HG02840 (cell line): Measurements from ENCODE around the gene TMEM86B.

ENCODE experiments used
- ATAC-seq: cut with Tn5 transposase; IDR thresholded peaks from one replicate; pipeline ENCODE4 v1.9.1; 2021; ENCODE audit warnings: mild to moderate bottlenecking, moderate library complexity, moderate number of reproducible peaks; ENCODE audit not compliant: unreplicated experiment, low FRiP score

Gene TMEM86B

GRCh38 chr19:55228403-55229031, at the start of gene TMEM86B:
Gene TMEM86B (minus strand): TSS chr19:55228763. CDS start chr19:55228741, 22 bp downstream.
- ATAC-seq, result no peak

DNA sequence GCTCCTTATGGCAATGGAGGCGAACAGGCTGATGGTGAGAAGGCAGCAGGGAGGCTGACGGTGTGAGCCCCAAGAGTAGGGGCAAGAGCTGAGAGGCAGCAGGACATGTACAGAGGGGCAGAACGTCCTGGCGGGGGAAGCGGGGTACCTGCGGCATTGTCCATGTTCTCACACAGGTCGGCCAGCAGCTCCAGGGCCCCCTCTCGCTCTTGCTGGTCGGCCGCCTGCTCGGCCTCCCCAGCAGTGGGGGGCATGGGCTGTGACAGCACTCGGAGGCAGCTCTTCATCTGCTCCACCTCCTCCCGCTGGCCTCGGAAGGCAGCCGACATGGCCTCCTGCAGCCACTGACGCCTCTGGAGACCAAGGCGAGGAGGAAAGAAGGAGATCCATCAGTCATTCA, 48.9 kb upstream of the TMEM86B start:
- ATAC-seq, result no peak

- no peak for ATAC-seq
These were observed 48.3 kb upstream of the TMEM86B start for GRCh38 chr19:55276720-55277430.

- ATAC-seq, result peak; percentile 39
These were observed 47.5 kb upstream of the TMEM86B start for GRCh38 chr19:55275851-55276719.

- ATAC-seq, result no peak
These were observed 45.6 kb upstream of the TMEM86B start for GRCh38 chr19:55273978-55274707.

DNA sequence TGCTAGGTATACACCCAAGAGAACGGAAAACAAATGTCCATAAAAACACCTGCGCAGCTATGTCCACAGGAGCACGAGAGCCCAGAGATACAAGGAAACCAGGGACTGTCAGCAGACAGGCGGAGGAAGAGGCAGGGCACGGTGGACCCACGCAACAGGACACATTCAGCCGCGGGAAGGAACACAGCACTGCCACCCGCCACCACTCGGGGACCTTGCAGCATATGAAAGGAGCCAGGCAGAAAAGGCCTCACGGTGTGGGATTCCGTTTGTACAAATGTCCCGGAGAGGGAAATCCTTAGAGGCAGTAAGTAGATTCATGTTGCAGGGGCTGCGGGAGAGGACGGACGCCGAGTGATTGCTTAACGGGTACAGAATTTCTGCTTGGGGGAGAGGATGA, 43.6 kb upstream of the TMEM86B start:
- ATAC-seq, result no peak

- ATAC-seq, result no peak
These were observed 41.8 kb upstream of the TMEM86B start for GRCh38 chr19:55270172-55270942.

- no peak for ATAC-seq
These were observed 40.7 kb upstream of the TMEM86B start for GRCh38 chr19:55269299-55269698.

DNA sequence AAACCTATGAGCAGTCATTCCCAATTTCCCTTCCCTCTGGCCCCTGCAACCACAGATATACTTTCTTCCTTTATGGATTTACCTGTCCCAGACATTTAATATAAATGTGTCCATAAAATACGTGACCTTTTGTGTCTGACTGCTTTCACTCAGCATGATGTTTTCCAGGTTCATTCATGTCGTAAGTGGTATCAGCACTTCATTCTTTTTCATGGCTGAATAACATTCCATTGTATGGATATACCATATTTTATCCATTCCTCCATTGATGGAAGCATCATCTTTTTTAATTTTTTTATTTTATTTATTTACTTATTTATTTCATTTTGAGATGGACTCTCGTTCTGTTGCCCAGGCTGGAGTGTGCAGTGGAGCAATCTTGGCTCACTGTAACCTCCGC, 38.3 kb upstream of the TMEM86B start:
- no peak for ATAC-seq

GRCh38 chr19:55266404-55266803, 37.8 kb upstream of the TMEM86B start:
- ATAC-seq, result no peak

GRCh38 chr19:55265723-55266386, 37.3 kb upstream of the TMEM86B start:
- ATAC-seq, result no peak

DNA sequence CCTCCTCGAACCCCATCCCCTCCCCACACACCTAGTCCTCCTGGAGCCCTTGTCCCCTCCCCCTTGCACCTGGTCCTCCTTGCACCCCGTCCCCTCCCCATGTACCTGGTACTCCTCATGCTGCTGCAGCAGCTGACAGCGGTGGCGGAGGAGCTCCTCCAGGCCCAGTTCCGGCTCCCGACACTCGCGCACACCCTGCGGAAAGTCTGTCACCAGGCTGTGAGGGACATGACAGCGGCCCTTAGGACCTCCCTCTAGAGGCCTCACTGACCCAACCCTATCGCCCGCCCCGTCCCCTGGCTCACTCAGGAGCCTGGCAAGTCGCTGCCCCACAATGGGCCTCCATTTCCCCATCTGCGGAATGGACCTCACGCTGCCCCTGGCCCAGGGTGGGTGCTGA, 36.6 kb upstream of the TMEM86B start:
- ATAC-seq, result no peak

GRCh38 chr19:55264531-55264930, 36.0 kb upstream of the TMEM86B start:
- ATAC-seq, result no peak

- ATAC-seq, result no peak
These were observed 33.8 kb upstream of the TMEM86B start for GRCh38 chr19:55262359-55262758.

DNA sequence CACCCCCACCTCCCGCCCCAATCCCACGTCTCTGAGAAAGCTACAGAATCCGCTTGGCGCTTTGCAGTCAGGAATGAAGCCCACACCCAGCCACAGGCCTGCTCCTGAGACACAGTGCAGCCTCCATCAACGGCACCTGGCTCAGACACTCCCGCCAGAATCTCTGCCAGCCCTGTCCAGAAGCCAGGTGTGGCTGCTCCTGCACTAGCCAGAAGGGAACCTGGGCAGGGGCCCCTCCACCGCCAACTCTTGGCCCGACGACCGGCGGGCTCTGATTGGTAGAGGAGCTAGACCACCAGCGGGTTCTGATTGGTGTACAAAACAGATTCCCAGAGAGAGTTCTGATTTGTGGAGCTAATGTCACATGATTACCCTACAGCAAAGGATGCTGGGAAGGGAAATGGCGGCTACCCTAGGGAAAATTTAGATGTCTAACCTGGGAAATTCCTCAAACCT, 33.1 kb upstream of the TMEM86B start:
- ATAC-seq, result no peak

GRCh38 chr19:55259540-55260210, 31.1 kb upstream of the TMEM86B start:
- ATAC-seq, result no peak

DNA sequence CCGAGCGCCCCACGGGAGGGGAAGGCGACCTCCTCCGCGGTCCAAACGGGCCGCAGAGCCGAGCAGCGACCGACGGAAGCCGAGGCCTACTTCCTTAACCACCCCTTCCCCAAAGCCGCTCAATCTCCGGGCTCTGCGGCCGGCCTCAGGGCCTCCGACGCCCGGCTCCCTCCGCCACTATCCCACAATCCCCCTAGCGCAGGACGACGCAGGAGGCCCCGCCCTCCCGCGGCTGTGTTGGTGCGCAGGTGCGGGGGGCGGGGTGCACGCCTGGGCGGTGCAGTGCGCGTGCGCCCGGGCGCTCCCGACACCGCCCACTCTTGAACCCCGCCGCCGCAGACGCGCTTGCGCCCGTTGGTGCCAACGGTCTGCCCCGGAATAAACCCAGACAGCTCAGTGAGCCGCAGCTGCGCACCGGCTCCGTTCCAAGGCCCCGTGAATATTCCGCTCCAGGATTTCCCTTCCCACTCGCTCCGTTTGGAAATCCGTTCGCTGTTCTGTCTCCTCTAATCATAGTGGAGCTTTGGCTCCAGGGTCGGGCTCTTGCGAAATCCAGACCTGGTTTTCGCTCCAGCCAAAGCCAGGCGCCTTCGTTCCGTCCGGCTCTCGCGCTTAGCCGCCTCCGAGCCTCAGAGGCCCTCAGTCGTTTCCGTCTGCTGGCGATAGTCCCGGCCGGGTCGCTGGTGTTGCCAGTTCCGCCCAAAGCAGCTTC, 30.4 kb upstream of the TMEM86B start, which contains the start of gene PPP6R1:
PPP6R1 (minus strand) TSS at position 190 of the 712 bp plus-strand sequence. CDS start 11,914 bp downstream, outside the sequence.
- peak; percentile 76 for ATAC-seq

- peak; percentile 17 for ATAC-seq
These were observed 29.9 kb upstream of the TMEM86B start for GRCh38 chr19:55258476-55258827.
